Cardiac muscle cell (in vitro differentiated cells and primary cell): ENCODE results near the gene TCF4. TPM values are rescaled to one million over a fixed set of nuclear protein-coding genes. Genes with fewer than 3 reads are reported as not detected.
A peak's percentile ranks its signal among the peaks of the same experiment; 100 is the strongest.

Experiments used
- DNase-seq, 2 donors: peaks; one replicate each; pipeline versions ENCODE4 v3.0.0 to v3.0.0-alpha.2; 2010 to 2017; ENCODE audit warnings: low read depth in 1 of 2, low spot score in 1 of 2
- H3K27ac ChIP-seq: fragments of 200-600 bp; sonication (generic); 2 replicates; pipeline ENCODE4 v1.5.1; 2016
- H3K27me3 ChIP-seq: fragments of 200-600 bp; sonication (generic); 2 replicates; pipeline ENCODE4 v1.6.0; 2016; ENCODE audit warnings: control low read depth
- H3K36me3 ChIP-seq: fragments of 200-600 bp; sonication (generic); 2 replicates; pipeline ENCODE4 v1.5.1; 2016; ENCODE audit warnings: control low read depth
- H3K4me1 ChIP-seq: fragments of 200-600 bp; sonication (generic); 2 replicates; pipeline ENCODE4 v1.8.1; 2017; ENCODE audit warnings: low read depth, mild to moderate bottlenecking, mixed run types
- H3K4me3 ChIP-seq: fragments of 200-600 bp; sonication (generic); 2 replicates; pipeline ENCODE4 v1.5.1; 2016; ENCODE audit warnings: mild to moderate bottlenecking
- H3K9me3 ChIP-seq: fragments of 200-600 bp; sonication (generic); 2 replicates; pipeline ENCODE4 v1.5.1; 2017; ENCODE audit warnings: low read depth, mild to moderate bottlenecking, control low read depth
- CTCF ChIP-seq: IDR thresholded peaks from 2 replicates; pipeline ENCODE4 v1.5.1; 2012; ENCODE audit warnings: low read depth, mild to moderate bottlenecking, low read length
- polyA plus RNA-seq: library from polyadenylated mRNA; unstranded; fragments of >200 nt; fragmentation: Nextera tagmentation; extraction: Ambion mirVana; gene quantifications from 2 replicates; pipeline ENCODE4 v1.2.1, GENCODE V29; 2016
- total RNA-seq: library from RNA; depleted of rRNA; stranded (reverse); fragments of >200 nt; gene quantifications from 2 replicates; pipeline ENCODE4 v1.2.3, GENCODE V29; 2016

TCF4 gene
- total and polyA plus RNA-seq, 2 experiments from 2014 or later, result 38.3 to 59.2 TPM

- no peaks in the 10 kb centered on the region for H3K9me3 ChIP-seq
- H3K4me1 ChIP-seq, result peaks cover 10% of the 10 kb centered on the region
- DNase-seq, result no peak
- no peak overlapping the region for H3K4me3 ChIP-seq
- TF ChIP-seq CTCF, result no peak
- peaks cover 2% of the 10 kb centered on the region for H3K36me3 ChIP-seq
- no peak overlapping the region for H3K27ac ChIP-seq
- H3K27me3 ChIP-seq, result no peaks in the 10 kb centered on the region
Observed at GRCh38 chr18:55269622-55270021, 318.4 kb downstream of the TCF4 start.

GRCh38 chr18:55268628-55269275, 319.2 kb downstream of the TCF4 start:
- H3K4me1 ChIP-seq, result peaks cover 18% of the 10 kb centered on the region
- peak overlapping the region; percentile 54 for H3K27ac ChIP-seq
- no peak for DNase-seq
- no peak for TF ChIP-seq CTCF
- no peaks in the 10 kb centered on the region for H3K36me3 ChIP-seq
- no peaks in the 10 kb centered on the region for H3K27me3 ChIP-seq
- no peak overlapping the region for H3K4me3 ChIP-seq
- no peaks in the 10 kb centered on the region for H3K9me3 ChIP-seq

- no peak for DNase-seq
- H3K4me1 ChIP-seq, result peaks cover 21% of the 10 kb centered on the region
- no peaks in the 10 kb centered on the region for H3K36me3 ChIP-seq
- H3K9me3 ChIP-seq, result no peaks in the 10 kb centered on the region
- H3K27ac ChIP-seq, result peak overlapping the region; percentile 54
- no peak overlapping the region for H3K4me3 ChIP-seq
- no peak for TF ChIP-seq CTCF
- no peaks in the 10 kb centered on the region for H3K27me3 ChIP-seq
Observed at GRCh38 chr18:55268151-55268601, 319.8 kb downstream of the TCF4 start.

- no peak for DNase-seq
- Histone ChIP-seq H3K27me3 (no peaks in the 10 kb centered on the region), H3K9me3 (no peaks in the 10 kb centered on the region), H3K27ac (no peak overlapping the region), H3K4me1 (peaks cover 22% of the 10 kb centered on the region), H3K4me3 (no peak overlapping the region), H3K36me3 (no peaks in the 10 kb centered on the region)
- no peak for TF ChIP-seq CTCF
Observed at GRCh38 chr18:55266981-55267380, 321.0 kb downstream of the TCF4 start.

- Histone ChIP-seq H3K27me3 (no peaks in the 10 kb centered on the region), H3K4me3 (no peak overlapping the region), H3K27ac (no peak overlapping the region), H3K4me1 (peaks cover 26% of the 10 kb centered on the region), H3K9me3 (no peaks in the 10 kb centered on the region), H3K36me3 (no peaks in the 10 kb centered on the region)
- no peak for TF ChIP-seq CTCF
- DNase-seq, result peak in 1 of 2 donors; percentile 58
Observed at GRCh38 chr18:55265984-55266383, 322.0 kb downstream of the TCF4 start.
